Ascending aorta (tissue), 2 donors: ENCODE data around the gene OR6S1. TPM values are rescaled to one million over a fixed set of nuclear protein-coding genes. Genes with fewer than 3 reads are reported as not detected.
A peak's percentile ranks its signal among the peaks of the same experiment; 100 is the strongest.

Source experiments
- DNase-seq, 2 donors: peaks; one replicate each; pipeline ENCODE4 v3.0.0-alpha.2; 2019; ENCODE audit warnings: low spot score in 2 of 2
- H3K27ac ChIP-seq, 2 donors: fragments of 200-600 bp; sonication (generic); one replicate each; pipeline ENCODE4 v1.5.1; 2016 to 2017; ENCODE audit warnings: mild to moderate bottlenecking in 1 of 2
- H3K27me3 ChIP-seq: fragments of 200-600 bp; sonication (generic); one replicate; pipeline ENCODE4 v1.5.1; 2017
- H3K36me3 ChIP-seq, 2 donors: fragments of 200-600 bp; sonication (generic); one replicate each; pipeline ENCODE4 v1.5.1; 2016
- H3K4me1 ChIP-seq, 2 donors: fragments of 200-600 bp; sonication (generic); one replicate each; pipeline ENCODE4 v1.5.1; 2016 to 2017; ENCODE audit warnings: mild to moderate bottlenecking in 1 of 2
- H3K4me3 ChIP-seq, 2 donors: fragments of 200-600 bp; sonication (generic); one replicate each; pipeline ENCODE4 v1.5.1; 2016 to 2017; ENCODE audit warnings: mild to moderate bottlenecking in 1 of 2
- H3K9me3 ChIP-seq, 2 donors: fragments of 200-600 bp; sonication (generic); one replicate each; pipeline ENCODE4 v1.5.1; 2016
- CTCF ChIP-seq, 3 experiments: fragments of 200-600 bp in 2 of 3; fragments of 450-650 bp in 1 of 3; sonication (generic) in 2 of 3; IDR thresholded peaks; one replicate each; pipeline ENCODE4 v1.5.1; 2016 to 2019; ENCODE audit warnings: antibody characterized with exemption in 3 of 3, mild to moderate bottlenecking in 1 of 3, moderate library complexity in 1 of 3
- intact Hi-C: fragments of 100-400 bp; cut with DNase I; formaldehyde crosslinking; loops from one replicate; pipeline ENCODE4 v1.15.1; 2023
- total RNA-seq: library from RNA; depleted of rRNA; stranded (reverse); fragments of >200 nt; gene quantifications from one replicate; pipeline ENCODE4 v1.1.0, GENCODE V29; 2016

OR6S1 gene
- total RNA-seq, 1 donor from 2014 or later: not detected

- TF ChIP-seq CTCF (IDR thresholded peaks at IDR 0.05): no peak
- Histone ChIP-seq H3K27me3 (no peaks in the 10 kb centered on the region), H3K9me3 (no peaks in the 10 kb centered on the region), H3K27ac (no peak overlapping the region), H3K4me3 (no peak overlapping the region), H3K4me1 (peaks cover 7 to 15% of the 10 kb centered on the region in 2 donors), H3K36me3 (no peaks in the 10 kb centered on the region)
- intact Hi-C loops: loop anchor here (5.0 kb wide), 2 partner anchors 422 to 702 kb away; partner anchors contain the start of genes SUPT16H and TMEM253
- DNase-seq: peak in 1 of 2 donors; percentile 53
Measured at GRCh38 chr14:20679907-20680306, 38.4 kb upstream of the OR6S1 start.

GRCh38 chr14:20676072-20676471, 34.6 kb upstream of the OR6S1 start:
- no peaks in the 10 kb centered on the region for H3K27me3 ChIP-seq
- TF ChIP-seq CTCF (IDR thresholded peaks at IDR 0.05): no peak
- intact Hi-C loops: no loop called here

GRCh38 chr14:20675669-20676068, 34.2 kb upstream of the OR6S1 start:
- no peak overlapping the region for H3K27ac ChIP-seq
- peaks cover 4 to 11% of the 10 kb centered on the region in 2 donors for H3K4me1 ChIP-seq
- no peaks in the 10 kb centered on the region for H3K9me3 ChIP-seq
- H3K4me3 ChIP-seq: no peak overlapping the region
- H3K36me3 ChIP-seq: no peaks in the 10 kb centered on the region
- intact Hi-C loops: no loop called here
- DNase-seq: no peak
- no peaks in the 10 kb centered on the region for H3K27me3 ChIP-seq
- TF ChIP-seq CTCF (IDR thresholded peaks at IDR 0.05): no peak

More at GRCh38 chr14:20676072-20676471, 34.6 kb upstream of the OR6S1 start:
- Histone ChIP-seq H3K4me3 (no peak overlapping the region), H3K4me1 (peaks cover 7 to 15% of the 10 kb centered on the region in 2 donors), H3K9me3 (no peaks in the 10 kb centered on the region), H3K36me3 (no peaks in the 10 kb centered on the region), H3K27ac (no peak overlapping the region)
- DNase-seq: no peak

GRCh38 chr14:20671597-20672283, 30.2 kb upstream of the OR6S1 start:
- no peak overlapping the region for H3K27ac ChIP-seq
- TF ChIP-seq CTCF (IDR thresholded peaks at IDR 0.05): no peak
- no peaks in the 10 kb centered on the region for H3K36me3 ChIP-seq
- intact Hi-C loops: no loop called here
- no peak overlapping the region for H3K4me3 ChIP-seq
- no peaks in the 10 kb centered on the region for H3K4me1 ChIP-seq
- no peaks in the 10 kb centered on the region for H3K9me3 ChIP-seq
- no peak for DNase-seq
- no peaks in the 10 kb centered on the region for H3K27me3 ChIP-seq

- Histone ChIP-seq H3K27me3 (no peaks in the 10 kb centered on the region), H3K4me3 (no peak overlapping the region), H3K9me3 (no peaks in the 10 kb centered on the region), H3K36me3 (no peaks in the 10 kb centered on the region), H3K27ac (no peak overlapping the region), H3K4me1 (no peaks in the 10 kb centered on the region)
- no peak for DNase-seq
- TF ChIP-seq CTCF (IDR thresholded peaks at IDR 0.05): no peak
- intact Hi-C loops: no loop called here
Measured at GRCh38 chr14:20668969-20669368, 27.5 kb upstream of the OR6S1 start.
